A673 (cell line): Measurements from ENCODE around the gene TTC34. TPM values are rescaled to one million over a fixed set of nuclear protein-coding genes. Genes with fewer than 3 reads are reported as not detected.

Source experiments
- BruUV-seq: library from RNA; stranded (reverse); fragments of 400-500 nt; replicated peaks from 2 replicates; lab custom pipeline; 2021; lab: Mats Ljungman, UMichigan
- CTCF ChIA-PET: fragments of 300-600 bp; sonication (Branson Sonifier 250); formaldehyde crosslinking; loops from one replicate; lab custom pipeline; 2022; ENCODE audit warnings: antibody characterized with exemption; lab: Charles Lee
- POLR2A ChIA-PET: fragments of 300-600 bp; sonication (Branson Sonifier 250); formaldehyde crosslinking; loops from one replicate; lab custom pipeline; 2022; ENCODE audit warnings: antibody characterized with exemption; ENCODE audit not compliant: low non-redundant PET; lab: Charles Lee
- DNase-seq: peaks from one replicate; pipeline ENCODE4 v3.0.0-alpha.2; 2015; ENCODE audit warnings: low spot score
- H3K27ac ChIP-seq: fragments of 200-600 bp; sonication (generic); 2 replicates; pipeline ENCODE4 v1.5.1; 2016; ENCODE audit warnings: mixed run types, low read depth, mild to moderate bottlenecking, mixed read lengths, antibody characterized with exemption, low read length; ENCODE audit not compliant: poor library complexity, severe bottlenecking
- H3K27me3 ChIP-seq: fragments of 200-600 bp; sonication (generic); replicated peaks from 2 replicates; pipeline ENCODE4 v1.6.1; 2017; ENCODE audit warnings: mixed run types, low read depth, mild to moderate bottlenecking, mixed read lengths, antibody characterized with exemption, low read length; ENCODE audit not compliant: insufficient read depth, poor library complexity
- H3K36me3 ChIP-seq: fragments of 200-600 bp; sonication (generic); 2 replicates; pipeline ENCODE4 v1.6.1; 2016; ENCODE audit warnings: mixed run types, mild to moderate bottlenecking, mixed read lengths, antibody characterized with exemption, low read length; ENCODE audit not compliant: insufficient read depth, poor library complexity, severe bottlenecking
- H3K4me1 ChIP-seq: fragments of 200-600 bp; sonication (generic); 2 replicates; pipeline ENCODE4 v1.6.1; 2017; ENCODE audit warnings: mixed run types, mild to moderate bottlenecking, mixed read lengths, antibody characterized with exemption, low read length; ENCODE audit not compliant: insufficient read depth, poor library complexity, severe bottlenecking
- H3K4me3 ChIP-seq: fragments of 200-600 bp; sonication (generic); 2 replicates; pipeline ENCODE4 v1.5.1; 2016; ENCODE audit warnings: low read depth, mixed run types, mild to moderate bottlenecking, mixed read lengths, low read length; ENCODE audit not compliant: poor library complexity, severe bottlenecking
- H3K9me3 ChIP-seq: fragments of 200-600 bp; sonication (generic); 2 replicates; pipeline ENCODE4 v1.6.1; 2016; ENCODE audit warnings: mixed run types, low read depth, mild to moderate bottlenecking, mixed read lengths, antibody characterized with exemption, low read length; ENCODE audit not compliant: poor library complexity, severe bottlenecking
- EZH2 ChIP-seq: fragments of 200-600 bp; sonication (generic); IDR thresholded peaks from 2 replicates; pipeline ENCODE4 v1.6.1; 2017; ENCODE audit warnings: borderline replicate concordance, low read depth, mild to moderate bottlenecking, mixed read lengths, antibody characterized with exemption, low read length; ENCODE audit not compliant: poor library complexity, severe bottlenecking
- intact Hi-C: fragments of 100-400 bp; cut with micrococcal nuclease; formaldehyde crosslinking; loops from one replicate; pipeline ENCODE4 v1.10.0; 2022; ENCODE audit not compliant: unreplicated experiment
- total RNA-seq: library from RNA; stranded (reverse); gene quantifications from 2 replicates; pipeline ENCODE4 v1.2.3, GENCODE V29; 2021
- TF ChIP-seq, protein P1 (sequence below): fragments of 300-800, 200-600 bp; sonication (generic); conservative IDR thresholded peaks from 2 replicates; pipeline ENCODE4 v1.5.1; 2017; ENCODE audit warnings: low read depth, mild to moderate bottlenecking, antibody characterized with exemption, low read length, moderate library complexity, mixed read lengths

The TTC34 gene
- total RNA-seq, 1 experiment from 2014 or later = 0.84 TPM

DNA sequence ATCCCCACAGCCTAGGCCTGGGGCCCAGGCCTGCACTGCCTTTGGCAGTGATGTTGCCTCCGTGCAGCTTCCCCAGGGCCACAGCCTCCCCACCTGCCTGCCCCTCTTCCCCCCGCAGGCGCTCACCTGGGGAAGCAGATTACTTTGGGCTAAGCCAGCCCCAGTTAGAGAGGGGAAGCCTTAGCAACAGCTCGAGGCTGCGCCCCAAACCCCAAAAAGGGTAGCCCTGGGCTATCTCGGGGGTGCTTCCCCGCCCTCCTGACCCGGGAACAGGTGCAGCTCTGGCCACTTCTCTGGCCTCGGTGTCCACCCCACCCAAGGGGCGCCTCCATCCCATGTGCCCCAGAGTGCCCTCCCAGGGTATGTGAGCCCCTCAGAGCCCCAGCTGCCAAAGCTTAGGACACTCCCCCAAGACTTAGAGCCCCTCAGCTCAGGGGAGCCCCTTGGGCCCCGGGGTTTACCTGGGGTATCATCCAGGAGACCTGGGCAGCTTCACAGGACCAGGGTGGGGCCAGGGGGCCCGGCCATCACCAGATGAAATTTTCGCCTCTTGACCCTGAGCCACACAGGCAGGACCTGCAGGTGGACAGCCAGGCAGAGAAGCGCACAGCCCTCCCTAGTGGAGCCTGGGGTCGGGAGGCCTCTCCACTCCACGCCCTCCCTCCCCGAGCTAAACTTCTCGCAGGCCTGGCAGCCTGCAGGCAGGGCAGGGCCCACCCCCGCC lies 3.3 kb upstream of the TTC34 start:
- CTCF ChIA-PET = no interaction called here
- Histone ChIP-seq H3K9me3 (no peaks in the 10 kb centered on the region), H3K27me3 (peaks cover 39% of the 10 kb centered on the region), H3K36me3 (no peaks in the 10 kb centered on the region), H3K4me3 (no peak overlapping the region), H3K4me1 (no peaks in the 10 kb centered on the region), H3K27ac (no peak overlapping the region)
- no TSS peak for BruUV-seq
- TF ChIP-seq EZH2 = no peak
- TF ChIP-seq, protein P1, sequence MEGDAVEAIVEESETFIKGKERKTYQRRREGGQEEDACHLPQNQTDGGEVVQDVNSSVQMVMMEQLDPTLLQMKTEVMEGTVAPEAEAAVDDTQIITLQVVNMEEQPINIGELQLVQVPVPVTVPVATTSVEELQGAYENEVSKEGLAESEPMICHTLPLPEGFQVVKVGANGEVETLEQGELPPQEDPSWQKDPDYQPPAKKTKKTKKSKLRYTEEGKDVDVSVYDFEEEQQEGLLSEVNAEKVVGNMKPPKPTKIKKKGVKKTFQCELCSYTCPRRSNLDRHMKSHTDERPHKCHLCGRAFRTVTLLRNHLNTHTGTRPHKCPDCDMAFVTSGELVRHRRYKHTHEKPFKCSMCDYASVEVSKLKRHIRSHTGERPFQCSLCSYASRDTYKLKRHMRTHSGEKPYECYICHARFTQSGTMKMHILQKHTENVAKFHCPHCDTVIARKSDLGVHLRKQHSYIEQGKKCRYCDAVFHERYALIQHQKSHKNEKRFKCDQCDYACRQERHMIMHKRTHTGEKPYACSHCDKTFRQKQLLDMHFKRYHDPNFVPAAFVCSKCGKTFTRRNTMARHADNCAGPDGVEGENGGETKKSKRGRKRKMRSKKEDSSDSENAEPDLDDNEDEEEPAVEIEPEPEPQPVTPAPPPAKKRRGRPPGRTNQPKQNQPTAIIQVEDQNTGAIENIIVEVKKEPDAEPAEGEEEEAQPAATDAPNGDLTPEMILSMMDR = no peak
- no peak for DNase-seq
- POLR2A ChIA-PET = no interaction called here
- intact Hi-C loops = no loop called here

DNA sequence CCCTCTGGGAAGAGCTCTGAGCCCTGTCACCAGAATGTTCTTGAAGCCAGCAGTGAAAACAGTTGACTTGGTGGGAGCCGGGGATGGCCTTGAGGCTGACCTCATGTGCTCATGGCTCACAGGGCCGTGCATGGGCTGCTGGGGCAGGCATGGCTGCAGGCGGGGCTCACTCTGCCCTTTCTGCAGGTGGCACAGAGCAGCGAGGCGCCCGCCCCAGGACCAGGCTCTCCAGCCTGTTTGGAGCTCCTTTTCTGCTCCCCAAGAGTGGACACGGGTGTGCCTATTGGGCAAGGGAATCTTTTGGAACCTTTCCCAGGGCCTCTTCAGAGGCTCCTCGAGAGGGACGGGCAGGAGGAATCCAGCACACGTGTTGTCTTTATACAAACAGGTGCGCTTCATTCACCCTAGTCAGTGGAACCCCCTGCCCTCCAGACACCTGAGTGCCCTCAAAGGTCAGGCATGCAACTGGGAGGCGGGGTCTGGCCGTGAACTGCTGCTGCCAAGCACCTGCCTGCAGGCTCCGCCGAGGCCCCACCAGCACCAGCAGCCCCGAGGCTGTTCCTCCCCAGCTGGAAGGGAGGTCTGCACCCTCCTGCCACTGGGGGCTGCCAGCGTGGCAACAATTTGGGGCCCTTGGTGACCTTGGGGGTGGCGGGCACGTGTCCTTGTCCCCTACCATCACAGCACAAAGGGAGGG lies 2.6 kb upstream of the TTC34 start:
- intact Hi-C loops = no loop called here
- H3K27ac ChIP-seq = no peak overlapping the region
- ChIA-PET POLR2A (no interaction called here), CTCF (no interaction called here)
- no peak for DNase-seq
- no peaks in the 10 kb centered on the region for H3K4me1 ChIP-seq
- TF ChIP-seq EZH2 = no peak
- TF ChIP-seq, protein P1 = no peak
- H3K27me3 ChIP-seq = peaks cover 39% of the 10 kb centered on the region
- H3K4me3 ChIP-seq = no peak overlapping the region
- H3K36me3 ChIP-seq = no peaks in the 10 kb centered on the region
- no peaks in the 10 kb centered on the region for H3K9me3 ChIP-seq
- BruUV-seq = no TSS peak

DNA sequence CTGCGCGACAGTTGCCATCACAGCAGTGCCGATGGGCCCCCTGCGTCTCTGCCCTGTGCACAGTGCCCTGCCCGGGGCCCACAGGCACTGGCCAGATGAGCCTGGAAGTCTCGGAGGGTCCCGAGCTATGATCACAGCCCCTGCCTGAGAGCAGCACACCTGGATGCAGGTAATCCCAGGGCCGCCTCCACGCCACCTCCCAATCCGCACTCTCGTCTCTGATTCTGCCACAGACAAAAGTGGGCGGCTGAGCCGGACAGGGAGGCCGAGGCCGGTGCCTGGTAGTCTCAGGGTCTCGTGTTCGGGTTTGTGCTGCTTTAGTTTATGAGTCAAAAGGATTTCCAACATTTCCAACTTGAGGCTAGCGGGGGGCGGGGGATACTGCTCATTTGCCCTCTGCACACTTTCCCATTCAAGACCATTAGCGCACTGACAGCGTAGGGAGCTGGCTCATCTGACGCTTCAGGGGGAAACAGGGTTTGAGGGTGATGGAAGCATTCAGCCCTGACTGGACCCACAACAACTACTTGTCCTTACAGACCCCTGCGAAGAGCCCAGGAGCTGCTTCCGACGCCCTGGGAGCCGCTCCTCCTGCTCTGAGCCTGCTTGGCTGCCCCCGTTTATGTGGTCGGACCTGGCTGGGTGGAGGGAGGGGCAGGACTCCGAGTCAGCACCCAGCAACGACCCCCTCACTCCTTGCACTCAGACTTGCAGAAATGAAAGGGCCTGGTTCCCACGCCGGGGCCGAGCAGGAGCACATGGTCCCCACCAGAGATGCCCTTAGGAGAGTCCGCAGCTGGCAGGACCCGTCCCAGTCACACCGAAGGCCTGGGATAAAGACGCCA lies 1.8 kb upstream of the TTC34 start:
- H3K4me3 ChIP-seq = no peak overlapping the region
- peaks cover 39% of the 10 kb centered on the region for H3K27me3 ChIP-seq
- no peak for DNase-seq
- intact Hi-C loops = no loop called here
- BruUV-seq = no TSS peak
- no peak for TF ChIP-seq EZH2
- ChIA-PET POLR2A (no interaction called here), CTCF (no interaction called here)
- no peaks in the 10 kb centered on the region for H3K36me3 ChIP-seq
- H3K4me1 ChIP-seq = no peaks in the 10 kb centered on the region
- H3K27ac ChIP-seq = no peak overlapping the region
- H3K9me3 ChIP-seq = no peaks in the 10 kb centered on the region
